Urinary bladder (tissue), 4 donors: ENCODE data around the gene CTNNA2. TPM values are rescaled to one million over a fixed set of nuclear protein-coding genes. Genes with fewer than 3 reads are reported as not detected.
"Not testable (repeated sequence)": the region's sequence is repeated elsewhere in the genome, so short reads cannot be mapped to it uniquely, and the experiment has no call there.

Experiments
- DNase-seq: peaks from one replicate; pipeline ENCODE4 v3.0.0-alpha.2; 2015; ENCODE audit errors: extremely low spot score
- H3K27ac ChIP-seq: one replicate; pipeline ENCODE4 v1.5.1; 2013; ENCODE audit warnings: low read depth, mild to moderate bottlenecking, moderate library complexity
- H3K36me3 ChIP-seq: one replicate; pipeline ENCODE4 v1.6.1; 2013; ENCODE audit warnings: mild to moderate bottlenecking, moderate library complexity; ENCODE audit not compliant: insufficient read depth
- H3K4me1 ChIP-seq: one replicate; pipeline ENCODE4 v1.6.1; 2013; ENCODE audit warnings: mild to moderate bottlenecking, moderate library complexity; ENCODE audit not compliant: insufficient read depth
- H3K4me3 ChIP-seq: one replicate; pipeline ENCODE4 v1.5.1; 2013; ENCODE audit warnings: low read depth, low read length
- WGBS: extraction: QIAGEN DNeasy Blood & Tissue Kit; methylation state at CpG from one replicate; pipeline ENCODE4 v1.1.7; 2013; 5-methylcytosine and 5-hydroxymethylcytosine counted together
- polyA plus RNA-seq: library from polyadenylated mRNA; stranded (reverse); fragments of 200-250 nt; gene quantifications from one replicate; pipeline ENCODE4 v1.2.3, GENCODE V29; 2013
- total RNA-seq: library from RNA; depleted of rRNA; stranded (reverse); fragments of >200 nt; gene quantifications from one replicate; pipeline ENCODE4 v1.2.3, GENCODE V29; 2014
- donor health status: healthy with polysubstance abuse.
- donor health status: healthy.

CTNNA2 gene
- total and polyA plus RNA-seq, 2 donors, result 1.9 to 14.0 TPM

GRCh38 chr2:80132281-80132680 is 619.4 kb downstream of the CTNNA2 start:
- H3K4me3 ChIP-seq, result no peak overlapping the region

GRCh38 chr2:80135001-80135400 is 622.1 kb downstream of the CTNNA2 start:
- Histone ChIP-seq H3K36me3 (no peaks in the 10 kb centered on the region), H3K4me1 (no peaks in the 10 kb centered on the region), H3K4me3 (no peak overlapping the region), H3K27ac (no peak overlapping the region)
- DNase-seq, result no peak
- 74% methylated on average over 1 of the region's 1 CpG for WGBS

More at GRCh38 chr2:80132281-80132680, 619.4 kb downstream of the CTNNA2 start:
- H3K36me3 ChIP-seq, result no peaks in the 10 kb centered on the region
- no peaks in the 10 kb centered on the region for H3K4me1 ChIP-seq
- no peak overlapping the region for H3K27ac ChIP-seq
- DNase-seq, result no peak
- WGBS, result 49% methylated on average over 3 of the region's 3 CpGs

GRCh38 chr2:80136338-80136737 is 623.5 kb downstream of the CTNNA2 start:
- Histone ChIP-seq H3K4me1 (no peaks in the 10 kb centered on the region), H3K4me3 (no peak overlapping the region), H3K36me3 (no peaks in the 10 kb centered on the region), H3K27ac (no peak overlapping the region)
- DNase-seq, result no peak
- 82% methylated on average over 1 of the region's 1 CpG for WGBS

- no peaks in the 10 kb centered on the region for H3K36me3 ChIP-seq
- H3K4me1 ChIP-seq, result no peaks in the 10 kb centered on the region
- no peak for DNase-seq
- 86% methylated on average over 4 of the region's 4 CpGs for WGBS
- no peak overlapping the region for H3K27ac ChIP-seq
- H3K4me3 ChIP-seq, result no peak overlapping the region
Measured at GRCh38 chr2:80139001-80139400, 626.1 kb downstream of the CTNNA2 start.

GRCh38 chr2:80141007-80141726 is 628.3 kb downstream of the CTNNA2 start:
- Histone ChIP-seq H3K4me1 (no peaks in the 10 kb centered on the region), H3K27ac (no peak overlapping the region), H3K36me3 (no peaks in the 10 kb centered on the region), H3K4me3 (no peak overlapping the region)
- DNase-seq, result no peak
- 68% methylated on average over 4 of the region's 4 CpGs for WGBS

- no peak overlapping the region for H3K27ac ChIP-seq
- no peaks in the 10 kb centered on the region for H3K36me3 ChIP-seq
- WGBS, result 82% methylated on average over 4 of the region's 4 CpGs
- no peak overlapping the region for H3K4me3 ChIP-seq
- DNase-seq, result no peak
- H3K4me1 ChIP-seq, result no peaks in the 10 kb centered on the region
Measured at GRCh38 chr2:80145499-80145898, 632.6 kb downstream of the CTNNA2 start.

GRCh38 chr2:80146757-80147156 is 633.9 kb downstream of the CTNNA2 start:
- H3K4me3 ChIP-seq, DNase-seq, H3K27ac ChIP-seq, H3K4me1 ChIP-seq, H3K36me3 ChIP-seq: not testable (repeated sequence)
- 95% methylated on average over 5 of the region's 5 CpGs for WGBS

- H3K36me3 ChIP-seq, result no peaks in the 10 kb centered on the region
- 50% methylated on average over 3 of the region's 3 CpGs for WGBS
- no peak overlapping the region for H3K27ac ChIP-seq
- H3K4me1 ChIP-seq, result no peaks in the 10 kb centered on the region
- DNase-seq, result no peak
- no peak overlapping the region for H3K4me3 ChIP-seq
Measured at GRCh38 chr2:80147690-80148089, 634.8 kb downstream of the CTNNA2 start.

GRCh38 chr2:80148906-80149305 is 636.1 kb downstream of the CTNNA2 start:
- DNase-seq, result no peak
- no peaks in the 10 kb centered on the region for H3K4me1 ChIP-seq
- WGBS, result 93% methylated on average over 2 of the region's 2 CpGs
- no peaks in the 10 kb centered on the region for H3K36me3 ChIP-seq
- no peak overlapping the region for H3K4me3 ChIP-seq
- H3K27ac ChIP-seq, result no peak overlapping the region

GRCh38 chr2:80149991-80150390 is 637.1 kb downstream of the CTNNA2 start:
- WGBS, result 73% methylated on average over 1 of the region's 1 CpG
- no peak for DNase-seq

GRCh38 chr2:80151248-80151647 is 638.4 kb downstream of the CTNNA2 start:
- Histone ChIP-seq H3K27ac (no peak overlapping the region), H3K4me3 (no peak overlapping the region), H3K36me3 (no peaks in the 10 kb centered on the region), H3K4me1 (no peaks in the 10 kb centered on the region)
- no peak for DNase-seq

More at GRCh38 chr2:80149991-80150390, 637.1 kb downstream of the CTNNA2 start:
- Histone ChIP-seq H3K4me3 (no peak overlapping the region), H3K27ac (no peak overlapping the region), H3K36me3 (no peaks in the 10 kb centered on the region), H3K4me1 (no peaks in the 10 kb centered on the region)

GRCh38 chr2:80151651-80152050 is 638.8 kb downstream of the CTNNA2 start:
- DNase-seq, result no peak
- H3K4me1 ChIP-seq, result no peaks in the 10 kb centered on the region
- WGBS, result 92% methylated on average over 3 of the region's 3 CpGs
- H3K36me3 ChIP-seq, result no peaks in the 10 kb centered on the region
- no peak overlapping the region for H3K27ac ChIP-seq
- no peak overlapping the region for H3K4me3 ChIP-seq

GRCh38 chr2:80153151-80153550 is 640.3 kb downstream of the CTNNA2 start:
- DNase-seq, result no peak
- Histone ChIP-seq H3K27ac (no peak overlapping the region), H3K4me3 (no peak overlapping the region), H3K36me3 (no peaks in the 10 kb centered on the region), H3K4me1 (no peaks in the 10 kb centered on the region)
- 61% methylated on average over 4 of the region's 4 CpGs for WGBS

GRCh38 chr2:80153768-80154167 is 640.9 kb downstream of the CTNNA2 start:
- Histone ChIP-seq H3K4me3 (no peak overlapping the region), H3K36me3 (no peaks in the 10 kb centered on the region), H3K27ac (no peak overlapping the region), H3K4me1 (no peaks in the 10 kb centered on the region)
- no peak for DNase-seq
